Endodermal cell (in vitro differentiated cells): ENCODE data around the gene C3orf20. TPM values are rescaled to one million over a fixed set of nuclear protein-coding genes. Genes with fewer than 3 reads are reported as not detected.
A peak's percentile ranks its signal among the peaks of the same experiment; 100 is the strongest.

Experiments
- DNase-seq: peaks from one replicate; pipeline ENCODE4 v3.0.0-alpha.2; 2017
- H3K27ac ChIP-seq: 2 replicates; pipeline ENCODE4 v1.5.1; 2013; ENCODE audit warnings: mild to moderate bottlenecking, low read depth, low read length, moderate library complexity
- H3K27me3 ChIP-seq: 2 replicates; pipeline ENCODE4 v1.6.1; 2013; ENCODE audit warnings: mild to moderate bottlenecking, low read length, moderate library complexity; ENCODE audit not compliant: insufficient read depth, control insufficient read depth, poor library complexity, severe bottlenecking
- H3K36me3 ChIP-seq: 2 replicates; pipeline ENCODE4 v1.7.0; 2013; ENCODE audit warnings: mild to moderate bottlenecking, low read length, moderate library complexity; ENCODE audit not compliant: control insufficient read depth, insufficient read depth
- H3K4me1 ChIP-seq: one replicate; pipeline ENCODE4 v1.7.0; 2013; ENCODE audit warnings: low read length; ENCODE audit not compliant: control insufficient read depth, insufficient read depth
- H3K4me3 ChIP-seq: 2 replicates; pipeline ENCODE4 v1.5.1; 2013; ENCODE audit warnings: mild to moderate bottlenecking, low read length, moderate library complexity
- H3K9ac ChIP-seq: 2 replicates; pipeline ENCODE4 v1.6.1; 2013; ENCODE audit warnings: mild to moderate bottlenecking, low read length, moderate library complexity; ENCODE audit not compliant: poor library complexity, severe bottlenecking; ENCODE audit errors: extremely low read depth
- H3K9me3 ChIP-seq: 2 replicates; pipeline ENCODE4 v1.6.1; 2013; ENCODE audit warnings: mild to moderate bottlenecking, low read length, moderate library complexity; ENCODE audit not compliant: control insufficient read depth
- H3K27ac Mint-ChIP-seq: 2 replicates; pipeline ENCODE4 v1.8.0; 2020; ENCODE audit warnings: mixed read lengths
- H3K27me3 Mint-ChIP-seq: 2 replicates; pipeline ENCODE4 v1.8.0; 2021; ENCODE audit warnings: mild to moderate bottlenecking, mixed read lengths; ENCODE audit not compliant: insufficient read depth
- H3K36me3 Mint-ChIP-seq: 2 replicates; pipeline ENCODE4 v1.8.0; 2020; ENCODE audit warnings: low read depth, mixed read lengths
- H3K4me1 Mint-ChIP-seq: 2 replicates; pipeline ENCODE4 v1.8.0; 2020; ENCODE audit warnings: mixed read lengths
- H3K4me3 Mint-ChIP-seq: 2 replicates; pipeline ENCODE4 v1.8.0; 2020; ENCODE audit warnings: mild to moderate bottlenecking, moderate library complexity, mixed read lengths
- H3K9me3 Mint-ChIP-seq: 2 replicates; pipeline ENCODE4 v1.8.0; 2020; ENCODE audit warnings: mild to moderate bottlenecking, mixed read lengths
- WGBS, 2 experiments: methylation state at CpG; one replicate each; pipeline versions ENCODE4 v1.1.5 to v1.1.7; 2013; ENCODE audit warnings: missing lambda C conversion rate in 2 of 2, mixed read lengths in 1 of 2; ENCODE audit not compliant: insufficient coverage in 1 of 2, insufficient read length in 1 of 2; 5-methylcytosine and 5-hydroxymethylcytosine counted together
- total RNA-seq, 2 donors: library from RNA; stranded (reverse); fragmentation: NEBNext Ultra II Directional in 1 of 2; extraction: Animal tissue kit (Norgen Biotek cat#: 25700) in 1 of 2; gene quantifications; 2 replicates in 1 of 2; 3 replicates in 1 of 2; pipeline ENCODE4 v1.2.1, GENCODE V29; 2021
- TF ChIP-seq, protein P1 (sequence below): fragments of 200-600 bp; sonication (generic); conservative IDR thresholded peaks from 2 replicates; pipeline ENCODE4 v1.5.0; 2021; ENCODE audit warnings: antibody characterized with exemption, mild to moderate bottlenecking

Gene C3orf20
- total RNA-seq, 2 donors from 2014 or later = not detected

- Mint-ChIP-seq H3K4me3 (no peak overlapping the region), H3K27me3 (peaks cover 4% of the 10 kb centered on the region), H3K27ac (no peak overlapping the region), H3K4me1 (peaks cover 2% of the 10 kb centered on the region), H3K36me3 (no peaks in the 10 kb centered on the region), H3K9me3 (no peaks in the 10 kb centered on the region)
- Histone ChIP-seq H3K27me3 (no peaks in the 10 kb centered on the region), H3K36me3 (no peaks in the 10 kb centered on the region), H3K4me3 (no peak overlapping the region), H3K27ac (no peak overlapping the region), H3K4me1 (no peaks in the 10 kb centered on the region), H3K9ac (no peak overlapping the region), H3K9me3 (no peaks in the 10 kb centered on the region)
- TF ChIP-seq, protein P1, sequence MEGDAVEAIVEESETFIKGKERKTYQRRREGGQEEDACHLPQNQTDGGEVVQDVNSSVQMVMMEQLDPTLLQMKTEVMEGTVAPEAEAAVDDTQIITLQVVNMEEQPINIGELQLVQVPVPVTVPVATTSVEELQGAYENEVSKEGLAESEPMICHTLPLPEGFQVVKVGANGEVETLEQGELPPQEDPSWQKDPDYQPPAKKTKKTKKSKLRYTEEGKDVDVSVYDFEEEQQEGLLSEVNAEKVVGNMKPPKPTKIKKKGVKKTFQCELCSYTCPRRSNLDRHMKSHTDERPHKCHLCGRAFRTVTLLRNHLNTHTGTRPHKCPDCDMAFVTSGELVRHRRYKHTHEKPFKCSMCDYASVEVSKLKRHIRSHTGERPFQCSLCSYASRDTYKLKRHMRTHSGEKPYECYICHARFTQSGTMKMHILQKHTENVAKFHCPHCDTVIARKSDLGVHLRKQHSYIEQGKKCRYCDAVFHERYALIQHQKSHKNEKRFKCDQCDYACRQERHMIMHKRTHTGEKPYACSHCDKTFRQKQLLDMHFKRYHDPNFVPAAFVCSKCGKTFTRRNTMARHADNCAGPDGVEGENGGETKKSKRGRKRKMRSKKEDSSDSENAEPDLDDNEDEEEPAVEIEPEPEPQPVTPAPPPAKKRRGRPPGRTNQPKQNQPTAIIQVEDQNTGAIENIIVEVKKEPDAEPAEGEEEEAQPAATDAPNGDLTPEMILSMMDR = no peak
- WGBS, 2 experiments = 92 to 94% methylated on average over 7 to 9 of the region's 9 CpGs
- DNase-seq = no peak
Measured at GRCh38 chr3:14792691-14793121, 117.8 kb downstream of the C3orf20 start.

- no peak overlapping the region for H3K27ac Mint-ChIP-seq
- peaks cover 4% of the 10 kb centered on the region for H3K27me3 Mint-ChIP-seq
- H3K9me3 Mint-ChIP-seq = no peaks in the 10 kb centered on the region
Measured at GRCh38 chr3:14793126-14793857, 118.4 kb downstream of the C3orf20 start.

DNA sequence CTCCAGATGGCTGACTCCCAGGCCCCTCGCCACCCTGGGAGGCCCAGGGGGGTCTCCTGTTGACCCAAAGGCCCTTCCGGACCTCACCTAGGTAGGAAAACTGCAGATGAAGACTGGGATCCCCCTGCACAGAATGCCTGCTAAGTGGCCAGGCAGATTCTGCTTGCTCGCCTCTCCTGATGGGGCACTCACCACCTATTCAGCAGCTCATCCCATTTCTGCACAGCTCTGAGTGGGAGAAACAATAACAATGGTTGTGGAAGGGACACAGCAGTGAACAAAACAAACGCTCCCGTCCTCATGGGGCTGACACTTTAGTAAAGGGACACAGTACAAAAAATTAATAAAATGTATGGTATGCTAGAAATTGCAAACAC lies 118.9 kb downstream of the C3orf20 start:
- Mint-ChIP-seq H3K4me1 (peaks cover 2% of the 10 kb centered on the region), H3K27me3 (peaks cover 4% of the 10 kb centered on the region), H3K9me3 (no peaks in the 10 kb centered on the region), H3K36me3 (no peaks in the 10 kb centered on the region), H3K4me3 (no peak overlapping the region), H3K27ac (no peak overlapping the region)
- Histone ChIP-seq H3K4me1 (no peaks in the 10 kb centered on the region), H3K9me3 (no peaks in the 10 kb centered on the region), H3K4me3 (no peak overlapping the region), H3K27me3 (no peaks in the 10 kb centered on the region), H3K9ac (no peak overlapping the region), H3K27ac (no peak overlapping the region), H3K36me3 (no peaks in the 10 kb centered on the region)
- no peak for DNase-seq
- TF ChIP-seq, protein P1 = no peak
- WGBS, 2 experiments = 91 to 100% methylated on average over 5 of the region's 5 CpGs

More at GRCh38 chr3:14793126-14793857, 118.4 kb downstream of the C3orf20 start:
- peaks cover 2% of the 10 kb centered on the region for H3K4me1 Mint-ChIP-seq
- Histone ChIP-seq H3K36me3 (no peaks in the 10 kb centered on the region), H3K27me3 (no peaks in the 10 kb centered on the region), H3K4me1 (no peaks in the 10 kb centered on the region), H3K27ac (no peak overlapping the region), H3K9me3 (no peaks in the 10 kb centered on the region), H3K9ac (no peak overlapping the region), H3K4me3 (no peak overlapping the region)
- WGBS, 2 experiments = 88 to 93% methylated on average over 9 to 15 of the region's 15 CpGs
- no peaks in the 10 kb centered on the region for H3K36me3 Mint-ChIP-seq
- H3K4me3 Mint-ChIP-seq = no peak overlapping the region
- peak; percentile 43 for DNase-seq
- TF ChIP-seq, protein P1 = no peak
